ENCODE data around the gene NHP2. TPM values are rescaled to one million over a fixed set of nuclear protein-coding genes. Genes with fewer than 3 reads are reported as not detected.

Gene NHP2
- 53.0 and 54.1 TPM in 2 replicates for total RNA-seq (2013; cell fraction: nucleolus; rRNA removed)
- total RNA-seq (2014; rRNA removed) (284 and 305 TPM in 2 replicates), total RNA-seq (2014; rRNA removed; fragmentation: Illumina TruSeq; extraction: Trizol) (132 and 163 TPM in 2 replicates), total RNA-seq (2021) (233 TPM in 2 replicates), polyA plus RNA-seq (2011; rRNA removed) (112 and 130 TPM in 2 replicates), polyA plus RNA-seq (2014; fragmentation: Illumina TruSeq; extraction: Trizol) (46.4 and 97.3 TPM in 2 replicates), polyA plus RNA-seq (2014; fragmentation: Nextera tagmentation; extraction: Ambion mirVana) (100 to 1,000 TPM in 1 of 2 experiments, 10 to 100 TPM in 1; 39.2 to 127 TPM), polyA plus RNA-seq (2014; rRNA removed) (277 and 301 TPM in 2 replicates), polyA plus RNA-seq (2016; fragmentation: Nextera tagmentation; extraction: Ambion mirVana) (100 to 1,000 TPM; 485 to 513 TPM), polyA minus RNA-seq (2011; rRNA and poly(A)+ RNA removed) (50.3 and 72.8 TPM in 2 replicates), Bru-seq, nascent RNA (percentile 87 among the genes with signal in this experiment), BruChase-seq, experiment 1, labeled RNA remaining after a 6-hour chase (percentile 92 among the genes with signal in this experiment), BruChase-seq, experiment 2, labeled RNA remaining after a 2-hour chase (percentile 84 among the genes with signal in this experiment)
- 141 TPM for polyA plus RNA-seq (2011; ENCODE audit: low read depth)
- polyA plus RNA-seq (2011; cell fraction: cytosol; rRNA removed) = 200 and 227 TPM in 2 replicates
- 129 and 130 TPM in 2 replicates for polyA plus RNA-seq (2011; cell fraction: nucleus; rRNA removed)
- 153 and 166 TPM in 2 replicates for polyA plus RNA-seq (2012)
- polyA minus RNA-seq (2011; cell fraction: cytosol; rRNA and poly(A)+ RNA removed) = 57.3 and 62.9 TPM in 2 replicates
- 35.5 and 50.4 TPM in 2 replicates for polyA minus RNA-seq (2011; cell fraction: nucleus; rRNA and poly(A)+ RNA removed)
- long read RNA-seq, experiment 1, transcript NHP2-201 (4 exons, 865 nt) = major isoform, 256 of 268 reads
- long read RNA-seq, experiment 1, transcript NHP2-202 (3 exons, 599 nt) = minor isoform, 8 of 268 reads
- long read RNA-seq, experiment 1, partial matches to known transcripts = 1 of 268 reads
- long read RNA-seq, experiment 1, other reads (novel, unspliced or antisense) = 2 of 268 reads
- long read RNA-seq, experiment 2, transcript NHP2-201 (4 exons, 865 nt) = major isoform, 271 of 286 reads
- long read RNA-seq, experiment 2, transcript NHP2-202 (3 exons, 599 nt) = minor isoform, 7 of 286 reads
- long read RNA-seq, experiment 2, partial matches to known transcripts = 3 of 286 reads
- long read RNA-seq, experiment 2, other reads (novel, unspliced or antisense) = 0 of 286 reads

DNA sequence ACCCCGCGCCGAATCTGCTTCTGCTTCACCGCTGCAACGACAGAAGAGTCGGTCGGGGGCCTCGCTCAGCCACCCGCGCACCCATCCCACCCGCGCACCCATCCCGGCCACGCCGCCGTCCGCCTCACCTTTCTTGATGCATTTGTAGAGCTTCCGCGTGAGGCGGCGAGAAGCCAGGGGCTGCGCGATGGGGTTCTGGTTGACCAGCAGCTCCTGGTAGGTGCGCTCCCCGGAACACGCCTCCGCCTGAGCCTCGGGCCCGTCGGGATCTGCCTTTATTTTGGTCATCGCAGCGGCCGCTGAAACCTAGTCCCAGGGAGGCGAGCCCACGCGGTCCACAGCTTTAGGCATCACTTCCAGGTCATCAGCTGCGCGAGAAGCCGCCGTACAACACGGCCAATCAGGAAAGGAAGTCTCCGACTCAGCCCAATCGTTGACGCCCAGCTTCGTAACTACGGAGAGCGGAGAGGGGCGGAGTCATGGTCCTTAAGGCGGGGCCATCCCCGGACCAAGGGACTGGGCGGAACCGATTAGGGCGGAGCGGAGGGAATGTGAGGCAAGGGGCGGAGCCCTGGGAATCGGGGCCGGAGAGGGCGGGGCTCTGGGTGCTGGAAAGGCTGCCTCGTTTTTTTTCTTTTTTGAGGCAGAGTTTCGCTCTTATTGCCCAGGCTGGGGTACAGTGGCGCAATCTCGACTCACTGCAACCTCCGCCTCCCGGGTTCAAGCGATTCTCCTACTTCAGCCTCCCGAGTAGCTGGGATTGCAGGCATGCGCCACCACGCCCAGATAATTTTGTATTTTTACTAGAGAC, at the start of gene NHP2:
TSS of gene NHP2 (minus strand) at position 356 of the 811 bp plus-strand sequence. CDS start at position 288, 68 bp downstream.
- 1% methylated on average over 64 of the region's 68 CpGs for WGBS (ENCODE audit: insufficient coverage, insufficient replicate concordance, low lambda C conversion rate, missing lambda C conversion rate)
- ChIA-PET SMC1A (ENCODE audit: uncharacterized antibody, unreplicated experiment) (interaction anchor here (0.7 to 1.9 kb wide), 4 partner anchors 30 to 79 kb away, joined by 3 to 6 read pairs (median 4); no protein-coding TSS in a partner anchor), POLR2A (interaction anchor here (0.6 to 2.1 kb wide), 7 partner anchors 9 to 638 kb away, joined by 3 to 8 read pairs (median 3); partner anchors contain the start of gene HNRNPAB), RAD21 (ENCODE audit: unreplicated experiment) (interaction anchor here (0.7 to 1.3 kb wide), 5 partner anchors 22 to 78 kb away, joined by 3 to 10 read pairs (median 3); no protein-coding TSS in a partner anchor), CTCF (interaction anchor here (0.7 to 13.8 kb wide), 8 partner anchors 10 to 77 kb away, joined by 3 to 183 read pairs (median 4); no protein-coding TSS in a partner anchor)
- peaks cover 7% of the 10 kb centered on the region; the same call in 1 of the 2 replicates for H3K4me1 ChIP-seq (ENCODE audit: control insufficient read depth, insufficient read depth, low read length)
- ATAC-seq (peak; percentile 99), FAIRE-seq (peak; percentile 100), DNase-seq (ENCODE audit: low read depth, low spot score) (peak; percentile 92)
- H3K79me2 ChIP-seq (ENCODE audit: control insufficient read depth, insufficient read depth, low read length) = peaks cover 15% of the 10 kb centered on the region
- peak within 1 kb of the TSS; percentile 89 for H3K4me2 ChIP-seq (ENCODE audit: control insufficient read depth, insufficient read depth)
- peak within 1 kb of the TSS; percentile 75 for H2AFZ ChIP-seq (ENCODE audit: control insufficient read depth, low read depth, low read length)
- peak within 1 kb of the TSS; percentile 89 for H3K4me3 ChIP-seq
- no peaks in the 10 kb centered on the region for H3K27me3 ChIP-seq (replicated peaks in 1 of 2; ENCODE audit: control insufficient read depth in 2 of 2, insufficient read depth in 2 of 2, low read length in 1 of 2)
- H3K27ac ChIP-seq (ENCODE audit: control insufficient read depth, insufficient read depth) = peak within 1 kb of the TSS; percentile 67
- intact Hi-C loops (cut with micrococcal nuclease; ENCODE audit: unreplicated experiment) (no loop called here), in situ Hi-C loops (cut with MboI) (no loop called here)
- no peaks in the 10 kb centered on the region for H4K20me1 ChIP-seq (ENCODE audit: control insufficient read depth, insufficient read depth)
- no TSS peak for BruUV-seq (replicated peaks)
- H3K9ac ChIP-seq (ENCODE audit: control insufficient read depth, insufficient read depth, low read length) = peak within 1 kb of the TSS; percentile 84
- H3K36me3 ChIP-seq (ENCODE audit: control insufficient read depth in 2 of 2, insufficient read depth in 2 of 2, low read length in 1 of 2) = peaks cover 8 to 11% of the 10 kb centered on the region in 2 experiments; a peak in 3 of 4 replicates
- H3K9me3 ChIP-seq (replicated peaks; ENCODE audit: control insufficient read depth, insufficient read depth, low read length) = no peaks in the 10 kb centered on the region
- TF ChIP-seq HDGF (IDR thresholded peaks at IDR 0.05) (peak; percentile 96), RBBP5 (conservative IDR thresholded peaks at IDR 0.05) (no peak), SREBF1 (IDR thresholded peaks at IDR 0.05; ENCODE audit: low read length) (0 out of 2 replicates have a peak, but pooled peaks have one; percentile 42), WRNIP1 (IDR thresholded peaks at IDR 0.05; ENCODE audit: borderline replicate concordance, low read depth, low read length) (no peak), ZNF24 (IDR thresholded peaks at IDR 0.05) (no peak), MYC (IDR thresholded peaks at IDR 0.05; ENCODE audit: insufficient read depth, insufficient read length, insufficient replicate concordance, low read length, severe bottlenecking) (peak; percentile 92), KLF5 (IDR thresholded peaks at IDR 0.05; ENCODE audit: partially characterized antibody) (no peak)
- TF ChIP-seq, protein P1, sequence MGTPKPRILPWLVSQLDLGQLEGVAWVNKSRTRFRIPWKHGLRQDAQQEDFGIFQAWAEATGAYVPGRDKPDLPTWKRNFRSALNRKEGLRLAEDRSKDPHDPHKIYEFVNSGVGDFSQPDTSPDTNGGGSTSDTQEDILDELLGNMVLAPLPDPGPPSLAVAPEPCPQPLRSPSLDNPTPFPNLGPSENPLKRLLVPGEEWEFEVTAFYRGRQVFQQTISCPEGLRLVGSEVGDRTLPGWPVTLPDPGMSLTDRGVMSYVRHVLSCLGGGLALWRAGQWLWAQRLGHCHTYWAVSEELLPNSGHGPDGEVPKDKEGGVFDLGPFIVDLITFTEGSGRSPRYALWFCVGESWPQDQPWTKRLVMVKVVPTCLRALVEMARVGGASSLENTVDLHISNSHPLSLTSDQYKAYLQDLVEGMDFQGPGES (IDR thresholded peaks at IDR 0.05) = 0 out of 2 replicates have a peak, but pooled peaks have one; percentile 16
- TF ChIP-seq, protein P2, sequence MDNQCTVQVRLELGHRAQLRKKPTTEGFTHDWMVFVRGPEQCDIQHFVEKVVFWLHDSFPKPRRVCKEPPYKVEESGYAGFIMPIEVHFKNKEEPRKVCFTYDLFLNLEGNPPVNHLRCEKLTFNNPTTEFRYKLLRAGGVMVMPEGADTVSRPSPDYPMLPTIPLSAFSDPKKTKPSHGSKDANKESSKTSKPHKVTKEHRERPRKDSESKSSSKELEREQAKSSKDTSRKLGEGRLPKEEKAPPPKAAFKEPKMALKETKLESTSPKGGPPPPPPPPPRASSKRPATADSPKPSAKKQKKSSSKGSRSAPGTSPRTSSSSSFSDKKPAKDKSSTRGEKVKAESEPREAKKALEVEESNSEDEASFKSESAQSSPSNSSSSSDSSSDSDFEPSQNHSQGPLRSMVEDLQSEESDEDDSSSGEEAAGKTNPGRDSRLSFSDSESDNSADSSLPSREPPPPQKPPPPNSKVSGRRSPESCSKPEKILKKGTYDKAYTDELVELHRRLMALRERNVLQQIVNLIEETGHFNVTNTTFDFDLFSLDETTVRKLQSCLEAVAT (IDR thresholded peaks at IDR 0.05) = no peak
- TF ChIP-seq, protein P3, sequence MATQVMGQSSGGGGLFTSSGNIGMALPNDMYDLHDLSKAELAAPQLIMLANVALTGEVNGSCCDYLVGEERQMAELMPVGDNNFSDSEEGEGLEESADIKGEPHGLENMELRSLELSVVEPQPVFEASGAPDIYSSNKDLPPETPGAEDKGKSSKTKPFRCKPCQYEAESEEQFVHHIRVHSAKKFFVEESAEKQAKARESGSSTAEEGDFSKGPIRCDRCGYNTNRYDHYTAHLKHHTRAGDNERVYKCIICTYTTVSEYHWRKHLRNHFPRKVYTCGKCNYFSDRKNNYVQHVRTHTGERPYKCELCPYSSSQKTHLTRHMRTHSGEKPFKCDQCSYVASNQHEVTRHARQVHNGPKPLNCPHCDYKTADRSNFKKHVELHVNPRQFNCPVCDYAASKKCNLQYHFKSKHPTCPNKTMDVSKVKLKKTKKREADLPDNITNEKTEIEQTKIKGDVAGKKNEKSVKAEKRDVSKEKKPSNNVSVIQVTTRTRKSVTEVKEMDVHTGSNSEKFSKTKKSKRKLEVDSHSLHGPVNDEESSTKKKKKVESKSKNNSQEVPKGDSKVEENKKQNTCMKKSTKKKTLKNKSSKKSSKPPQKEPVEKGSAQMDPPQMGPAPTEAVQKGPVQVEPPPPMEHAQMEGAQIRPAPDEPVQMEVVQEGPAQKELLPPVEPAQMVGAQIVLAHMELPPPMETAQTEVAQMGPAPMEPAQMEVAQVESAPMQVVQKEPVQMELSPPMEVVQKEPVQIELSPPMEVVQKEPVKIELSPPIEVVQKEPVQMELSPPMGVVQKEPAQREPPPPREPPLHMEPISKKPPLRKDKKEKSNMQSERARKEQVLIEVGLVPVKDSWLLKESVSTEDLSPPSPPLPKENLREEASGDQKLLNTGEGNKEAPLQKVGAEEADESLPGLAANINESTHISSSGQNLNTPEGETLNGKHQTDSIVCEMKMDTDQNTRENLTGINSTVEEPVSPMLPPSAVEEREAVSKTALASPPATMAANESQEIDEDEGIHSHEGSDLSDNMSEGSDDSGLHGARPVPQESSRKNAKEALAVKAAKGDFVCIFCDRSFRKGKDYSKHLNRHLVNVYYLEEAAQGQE (IDR thresholded peaks at IDR 0.05; ENCODE audit: low read depth, low read length) = no peak
